ENCODE results near the gene NCBP3.

The NCBP3 gene

GRCh38 chr17:3845621-3846436, at the start of gene NCBP3 (continued):
- TF ChIP-seq, protein P1, sequence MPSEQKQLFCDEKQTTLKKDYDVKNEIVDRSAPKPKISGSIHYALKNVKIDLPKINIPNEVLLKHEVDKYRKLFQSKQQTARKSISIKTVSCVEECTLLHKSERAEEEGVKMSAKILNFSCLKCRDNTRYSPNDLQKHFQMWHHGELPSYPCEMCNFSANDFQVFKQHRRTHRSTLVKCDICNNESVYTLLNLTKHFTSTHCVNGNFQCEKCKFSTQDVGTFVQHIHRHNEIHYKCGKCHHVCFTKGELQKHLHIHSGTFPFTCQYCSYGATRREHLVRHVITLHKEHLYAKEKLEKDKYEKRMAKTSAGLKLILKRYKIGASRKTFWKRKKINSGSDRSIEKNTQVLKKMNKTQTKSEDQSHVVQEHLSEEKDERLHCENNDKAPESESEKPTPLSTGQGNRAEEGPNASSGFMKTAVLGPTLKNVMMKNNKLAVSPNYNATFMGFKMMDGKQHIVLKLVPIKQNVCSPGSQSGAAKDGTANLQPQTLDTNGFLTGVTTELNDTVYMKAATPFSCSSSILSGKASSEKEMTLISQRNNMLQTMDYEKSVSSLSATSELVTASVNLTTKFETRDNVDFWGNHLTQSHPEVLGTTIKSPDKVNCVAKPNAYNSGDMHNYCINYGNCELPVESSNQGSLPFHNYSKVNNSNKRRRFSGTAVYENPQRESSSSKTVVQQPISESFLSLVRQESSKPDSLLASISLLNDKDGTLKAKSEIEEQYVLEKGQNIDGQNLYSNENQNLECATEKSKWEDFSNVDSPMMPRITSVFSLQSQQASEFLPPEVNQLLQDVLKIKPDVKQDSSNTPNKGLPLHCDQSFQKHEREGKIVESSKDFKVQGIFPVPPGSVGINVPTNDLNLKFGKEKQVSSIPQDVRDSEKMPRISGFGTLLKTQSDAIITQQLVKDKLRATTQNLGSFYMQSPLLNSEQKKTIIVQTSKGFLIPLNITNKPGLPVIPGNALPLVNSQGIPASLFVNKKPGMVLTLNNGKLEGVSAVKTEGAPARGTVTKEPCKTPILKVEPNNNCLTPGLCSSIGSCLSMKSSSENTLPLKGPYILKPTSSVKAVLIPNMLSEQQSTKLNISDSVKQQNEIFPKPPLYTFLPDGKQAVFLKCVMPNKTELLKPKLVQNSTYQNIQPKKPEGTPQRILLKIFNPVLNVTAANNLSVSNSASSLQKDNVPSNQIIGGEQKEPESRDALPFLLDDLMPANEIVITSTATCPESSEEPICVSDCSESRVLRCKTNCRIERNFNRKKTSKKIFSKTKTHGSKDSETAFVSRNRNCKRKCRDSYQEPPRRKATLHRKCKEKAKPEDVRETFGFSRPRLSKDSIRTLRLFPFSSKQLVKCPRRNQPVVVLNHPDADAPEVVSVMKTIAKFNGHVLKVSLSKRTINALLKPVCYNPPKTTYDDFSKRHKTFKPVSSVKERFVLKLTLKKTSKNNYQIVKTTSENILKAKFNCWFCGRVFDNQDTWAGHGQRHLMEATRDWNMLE (tag by site-specific recombination; conservative IDR thresholded peaks at IDR 0.05; ENCODE audit: low read depth), result peak; percentile 27; the same call in 1 of the 2 replicates
- TF ChIP-seq KLF17 (tag by site-specific recombination; IDR thresholded peaks at IDR 0.05), result peak; percentile 89
- no peak for TF ChIP-seq GLI4 (tag by site-specific recombination; IDR thresholded peaks at IDR 0.05)
- TF ChIP-seq, protein P2, sequence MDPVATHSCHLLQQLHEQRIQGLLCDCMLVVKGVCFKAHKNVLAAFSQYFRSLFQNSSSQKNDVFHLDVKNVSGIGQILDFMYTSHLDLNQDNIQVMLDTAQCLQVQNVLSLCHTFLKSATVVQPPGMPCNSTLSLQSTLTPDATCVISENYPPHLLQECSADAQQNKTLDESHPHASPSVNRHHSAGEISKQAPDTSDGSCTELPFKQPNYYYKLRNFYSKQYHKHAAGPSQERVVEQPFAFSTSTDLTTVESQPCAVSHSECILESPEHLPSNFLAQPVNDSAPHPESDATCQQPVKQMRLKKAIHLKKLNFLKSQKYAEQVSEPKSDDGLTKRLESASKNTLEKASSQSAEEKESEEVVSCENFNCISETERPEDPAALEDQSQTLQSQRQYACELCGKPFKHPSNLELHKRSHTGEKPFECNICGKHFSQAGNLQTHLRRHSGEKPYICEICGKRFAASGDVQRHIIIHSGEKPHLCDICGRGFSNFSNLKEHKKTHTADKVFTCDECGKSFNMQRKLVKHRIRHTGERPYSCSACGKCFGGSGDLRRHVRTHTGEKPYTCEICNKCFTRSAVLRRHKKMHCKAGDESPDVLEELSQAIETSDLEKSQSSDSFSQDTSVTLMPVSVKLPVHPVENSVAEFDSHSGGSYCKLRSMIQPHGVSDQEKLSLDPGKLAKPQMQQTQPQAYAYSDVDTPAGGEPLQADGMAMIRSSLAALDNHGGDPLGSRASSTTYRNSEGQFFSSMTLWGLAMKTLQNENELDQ (tag by site-specific recombination; IDR thresholded peaks at IDR 0.05; ENCODE audit: low read depth), result no peak
- TF ChIP-seq, protein P3, sequence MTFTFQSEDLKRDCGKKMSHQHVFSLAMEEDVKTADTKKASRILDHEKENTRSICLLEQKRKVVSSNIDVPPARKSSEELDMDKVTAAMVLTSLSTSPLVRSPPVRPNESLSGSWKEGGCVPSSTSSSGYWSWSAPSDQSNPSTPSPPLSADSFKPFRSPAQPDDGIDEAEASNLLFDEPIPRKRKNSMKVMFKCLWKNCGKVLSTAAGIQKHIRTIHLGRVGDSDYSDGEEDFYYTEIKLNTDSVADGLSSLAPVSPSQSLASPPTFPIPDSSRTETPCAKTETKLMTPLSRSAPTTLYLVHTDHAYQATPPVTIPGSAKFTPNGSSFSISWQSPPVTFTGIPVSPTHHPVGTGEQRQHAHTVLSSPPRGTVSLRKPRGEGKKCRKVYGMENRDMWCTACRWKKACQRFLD (tag by site-specific recombination; IDR thresholded peaks at IDR 0.05), result no peak
- 0 out of 2 replicates have a peak, but pooled peaks have one; percentile 13 for TF ChIP-seq REST (tag by site-specific recombination; IDR thresholded peaks at IDR 0.05)
- TF ChIP-seq ZBTB21 (tag by site-specific recombination; IDR thresholded peaks at IDR 0.05), result 0 out of 2 replicates have a peak, but pooled peaks have one; percentile 36
- TF ChIP-seq YY1 (tag by site-specific recombination; IDR thresholded peaks at IDR 0.05), result peak; percentile 95
- no peak for TF ChIP-seq PRDM1 (tag by site-specific recombination; IDR thresholded peaks at IDR 0.05)
- TF ChIP-seq ZFP37 (tag by site-specific recombination; IDR thresholded peaks at IDR 0.05), result peak; percentile 59; the same call in 1 of the 2 replicates
- TF ChIP-seq SCRT2 (tag by site-specific recombination; IDR thresholded peaks at IDR 0.05), result no peak
- TF ChIP-seq, protein P4, sequence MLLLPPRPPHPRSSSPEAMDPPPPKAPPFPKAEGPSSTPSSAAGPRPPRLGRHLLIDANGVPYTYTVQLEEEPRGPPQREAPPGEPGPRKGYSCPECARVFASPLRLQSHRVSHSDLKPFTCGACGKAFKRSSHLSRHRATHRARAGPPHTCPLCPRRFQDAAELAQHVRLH (tag by site-specific recombination; IDR thresholded peaks at IDR 0.05), result no peak
- no peak for TF ChIP-seq ZNF521 (tag by site-specific recombination; IDR thresholded peaks at IDR 0.05)
- TF ChIP-seq MEIS1 (CRISPR knock-in tag; IDR thresholded peaks at IDR 0.05; ENCODE audit: borderline replicate concordance), result no peak
- no peak for TF ChIP-seq ZNF777 (tag by site-specific recombination; IDR thresholded peaks at IDR 0.05; ENCODE audit: borderline replicate concordance)
- TF ChIP-seq ZNF202 (tag by site-specific recombination; IDR thresholded peaks at IDR 0.05; ENCODE audit: borderline replicate concordance), result no peak
- peak; percentile 30; the same call in 1 of the 2 replicates for TF ChIP-seq ZNF24 (tag by site-specific recombination; IDR thresholded peaks at IDR 0.05)
- TF ChIP-seq ZNF280C (tag by site-specific recombination; IDR thresholded peaks at IDR 0.05), result no peak
- no peak; the same call in none of the 2 replicates for TF ChIP-seq ZNF501 (tag by site-specific recombination; IDR thresholded peaks at IDR 0.05)
- TF ChIP-seq ZNF16 (tag by site-specific recombination; IDR thresholded peaks at IDR 0.05; ENCODE audit: low read depth), result no peak
- TF ChIP-seq KLF9 (tag by site-specific recombination; IDR thresholded peaks at IDR 0.05; ENCODE audit: low read depth), result peak; percentile 78

All from HEK293 (cell line).